AG08395 (cell line): ENCODE measurements around the gene CRELD1.
A peak's percentile ranks its signal among the peaks of the same experiment; 100 is the strongest.
"Not testable (repeated sequence)": the region's sequence is repeated elsewhere in the genome, so short reads cannot be mapped to it uniquely, and the experiment has no call there.

Experiments used
- DNase-seq: peaks from one replicate; pipeline ENCODE4 v3.0.0; 2012; ENCODE audit warnings: mixed read lengths, low spot score

CRELD1 gene

GRCh38 chr3:9934993-9935392, 1.4 kb downstream of the CRELD1 start:
- no peak for DNase-seq

DNA sequence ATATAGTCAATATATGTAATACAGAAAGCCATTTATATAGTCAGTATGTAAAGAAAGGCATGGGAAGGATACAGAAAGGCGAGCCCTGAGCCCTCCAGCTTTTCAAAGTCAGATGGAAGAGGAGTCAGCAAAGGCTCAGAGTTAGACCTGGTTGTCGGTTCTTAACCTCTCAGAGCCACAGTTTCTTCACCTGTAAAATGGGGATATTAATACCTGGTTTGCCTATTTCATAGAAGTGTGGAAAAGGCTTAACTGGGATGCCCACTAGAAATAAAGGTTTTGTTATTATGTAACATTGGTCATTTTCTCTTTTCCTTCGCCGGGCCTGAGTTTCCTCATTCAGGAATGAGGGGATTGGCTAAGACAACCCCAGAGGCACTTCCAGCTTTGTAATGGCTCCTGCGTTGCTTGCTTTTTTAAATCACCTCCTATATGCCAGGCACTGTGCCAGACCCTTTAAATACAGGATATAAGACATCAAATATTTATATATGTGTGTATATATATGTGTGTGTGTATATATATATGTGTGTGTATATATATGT, 2.4 kb downstream of the CRELD1 start:
- no peak for DNase-seq

- no peak for DNase-seq
Measured at GRCh38 chr3:9937486-9938238, 4.0 kb downstream of the CRELD1 start.

DNA sequence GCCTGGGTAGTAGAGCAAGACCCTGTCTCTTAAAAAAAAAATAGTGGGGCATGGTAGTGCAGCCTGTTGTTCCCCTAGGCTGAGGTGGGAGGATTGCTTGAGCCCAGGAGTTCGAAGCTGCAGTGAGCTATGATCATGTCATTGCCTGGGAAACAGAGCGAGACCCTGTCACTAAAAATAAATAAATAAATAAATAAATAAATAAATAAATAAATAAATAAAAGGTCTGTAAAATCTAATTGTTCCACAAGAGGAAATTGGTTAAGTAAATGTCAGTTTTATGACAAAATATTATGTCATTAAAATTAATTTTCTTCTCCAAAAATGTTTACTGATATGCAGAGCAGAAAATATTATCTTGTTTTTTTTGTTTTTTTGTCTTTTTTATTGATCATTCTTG, 5.3 kb downstream of the CRELD1 start:
- no peak for DNase-seq

DNA sequence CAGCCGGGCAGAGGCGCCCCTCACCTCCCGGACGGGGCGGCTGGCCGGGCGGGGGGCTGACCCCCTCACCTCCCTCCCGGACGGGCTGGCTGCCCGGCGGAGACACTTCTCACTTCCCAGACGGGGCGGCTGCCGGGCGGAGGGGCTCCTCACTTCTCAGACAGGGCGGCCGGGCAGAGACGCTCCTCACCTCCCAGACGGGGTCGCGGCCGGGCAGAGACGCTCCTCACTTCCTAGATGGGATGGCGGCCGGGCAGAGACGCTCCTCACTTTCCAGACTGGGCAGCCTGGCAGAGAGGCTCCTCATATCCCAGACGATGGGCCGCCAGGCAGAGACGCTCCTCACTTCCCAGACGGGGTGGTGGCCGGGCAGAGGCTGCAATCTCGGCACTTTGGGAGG, 6.3 kb downstream of the CRELD1 start:
- not testable (repeated sequence) for DNase-seq

- DNase-seq: no peak
Measured at GRCh38 chr3:9940746-9941145, 7.1 kb downstream of the CRELD1 start.

DNA sequence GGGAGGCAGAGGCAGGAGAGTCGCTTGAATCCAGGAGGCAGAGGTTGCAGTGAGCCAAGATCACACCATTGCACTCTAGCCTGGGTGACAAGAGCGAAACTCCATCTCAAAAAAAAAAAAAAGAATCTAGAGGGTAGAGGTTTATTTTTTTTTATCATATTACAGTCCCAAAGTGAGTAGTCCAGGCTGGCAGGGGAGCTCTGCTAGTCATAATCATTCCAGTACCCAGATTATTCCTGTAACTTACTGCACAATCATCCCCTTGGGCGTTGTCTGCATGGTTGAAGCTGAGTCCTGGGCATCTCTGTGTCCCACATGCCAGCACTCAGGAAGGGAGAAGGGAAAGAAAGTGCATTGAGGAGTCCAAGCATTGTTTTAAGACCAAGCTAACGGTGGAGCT, 8.5 kb downstream of the CRELD1 start:
- no peak for DNase-seq

DNA sequence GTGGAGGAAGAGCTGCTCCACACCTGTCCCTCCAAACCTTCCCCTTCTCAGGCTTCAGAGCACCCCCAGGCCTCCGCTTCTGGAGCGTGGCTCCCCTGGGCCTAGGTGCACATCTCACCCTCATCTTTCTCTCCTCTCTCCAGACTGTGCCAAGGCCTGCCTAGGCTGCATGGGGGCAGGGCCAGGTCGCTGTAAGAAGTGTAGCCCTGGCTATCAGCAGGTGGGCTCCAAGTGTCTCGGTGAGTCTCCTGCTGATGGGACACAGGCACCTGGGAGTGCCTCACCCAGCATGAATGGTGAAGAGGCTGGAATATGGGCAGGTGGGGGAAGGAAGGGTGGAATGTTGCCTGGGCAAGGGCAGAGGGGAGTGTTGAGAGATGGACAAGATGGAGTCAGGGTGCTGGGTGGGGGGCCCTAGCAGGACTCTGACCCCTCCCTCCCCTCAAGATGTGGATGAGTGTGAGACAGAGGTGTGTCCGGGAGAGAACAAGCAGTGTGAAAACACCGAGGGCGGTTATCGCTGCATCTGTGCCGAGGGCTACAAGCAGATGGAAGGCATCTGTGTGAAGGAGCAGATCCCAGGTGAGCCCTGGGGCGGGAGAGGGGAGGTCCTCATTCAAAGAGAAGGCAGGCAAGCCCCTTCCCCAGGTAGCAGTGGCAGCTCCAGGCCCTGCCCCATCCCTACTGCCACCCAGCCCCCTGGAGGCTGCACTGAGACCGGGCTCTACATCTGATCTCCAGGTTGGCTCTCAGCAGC, 9.5 kb downstream of the CRELD1 start:
- DNase-seq: no peak

DNA sequence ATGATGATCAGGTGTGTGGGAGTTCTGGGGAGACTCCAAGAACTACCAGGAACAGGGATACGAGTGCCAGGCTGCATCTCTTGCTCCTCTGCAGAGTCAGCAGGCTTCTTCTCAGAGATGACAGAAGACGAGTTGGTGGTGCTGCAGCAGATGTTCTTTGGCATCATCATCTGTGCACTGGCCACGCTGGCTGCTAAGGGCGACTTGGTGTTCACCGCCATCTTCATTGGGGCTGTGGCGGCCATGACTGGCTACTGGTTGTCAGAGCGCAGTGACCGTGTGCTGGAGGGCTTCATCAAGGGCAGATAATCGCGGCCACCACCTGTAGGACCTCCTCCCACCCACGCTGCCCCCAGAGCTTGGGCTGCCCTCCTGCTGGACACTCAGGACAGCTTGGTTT, 10.6 kb downstream of the CRELD1 start:
- DNase-seq: no peak

- DNase-seq: no peak
Measured at GRCh38 chr3:9945358-9945757, 11.7 kb downstream of the CRELD1 start.

DNA sequence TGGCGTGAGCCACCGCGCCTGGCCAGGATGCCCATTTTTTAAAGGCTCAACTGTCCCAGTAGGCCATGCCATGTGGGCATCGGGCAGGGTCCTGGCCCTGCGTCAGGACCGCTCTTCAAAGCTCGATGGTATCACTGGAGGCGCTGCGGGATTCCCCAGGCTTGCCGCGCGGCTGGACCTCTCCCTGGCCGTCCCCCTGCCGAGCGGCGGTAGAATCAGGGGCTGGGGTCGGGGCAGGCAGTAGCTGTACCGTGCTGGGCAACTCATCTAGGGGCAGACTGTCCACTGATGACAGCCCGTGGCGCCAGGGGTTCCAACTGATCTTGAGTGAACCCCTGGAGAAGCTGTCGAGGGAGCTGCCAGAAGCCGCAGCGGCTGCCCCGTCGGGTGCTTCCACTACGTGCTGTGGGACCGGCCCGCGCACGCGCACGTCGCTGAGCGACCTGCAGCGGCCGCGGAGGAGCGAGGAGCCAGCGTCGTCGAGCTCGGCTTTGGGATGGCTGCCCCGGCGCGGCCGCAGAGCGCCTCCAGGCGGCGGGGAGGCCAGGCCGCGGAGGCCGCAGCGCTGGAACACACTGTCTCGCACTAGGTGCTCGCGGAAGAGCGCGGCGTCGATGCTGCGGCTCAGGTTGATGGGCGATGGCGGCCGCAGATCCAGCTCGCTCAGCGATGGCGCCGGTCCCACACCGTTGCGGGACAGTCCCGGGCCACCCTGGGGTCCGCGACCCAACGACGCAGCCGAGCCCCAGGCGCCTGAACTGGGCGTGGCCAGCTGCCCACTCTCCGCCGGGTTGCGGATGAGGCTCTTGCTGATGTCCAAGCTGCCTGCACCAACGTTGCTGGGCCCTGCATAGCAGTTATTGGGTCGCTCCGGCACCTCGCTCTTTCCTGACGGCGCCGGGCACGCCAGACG, 12.7 kb downstream of the CRELD1 start:
- DNase-seq: peak; percentile 95

- DNase-seq: peak; percentile 83
Measured at GRCh38 chr3:9947025-9947995, 13.7 kb downstream of the CRELD1 start.

DNA sequence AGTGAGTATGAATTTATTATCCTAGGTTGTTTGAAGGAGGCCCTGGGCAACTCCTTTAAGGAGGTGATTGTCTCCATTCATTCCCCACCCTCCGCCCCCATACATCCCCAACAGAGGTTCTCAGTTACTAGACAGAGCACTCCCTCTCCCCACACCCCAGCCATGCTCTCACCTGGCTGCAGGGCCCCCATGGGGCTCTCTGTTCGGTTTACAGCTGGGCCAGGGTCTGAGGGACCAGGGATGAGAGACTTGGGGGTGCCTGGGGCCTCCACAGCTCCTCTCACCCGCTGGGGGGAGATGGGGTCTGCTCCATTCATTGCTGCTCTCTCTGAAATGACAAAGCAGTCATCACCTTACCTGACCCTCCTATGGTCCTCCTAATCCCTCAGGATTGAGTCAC, 15.0 kb downstream of the CRELD1 start:
- DNase-seq: no peak

DNA sequence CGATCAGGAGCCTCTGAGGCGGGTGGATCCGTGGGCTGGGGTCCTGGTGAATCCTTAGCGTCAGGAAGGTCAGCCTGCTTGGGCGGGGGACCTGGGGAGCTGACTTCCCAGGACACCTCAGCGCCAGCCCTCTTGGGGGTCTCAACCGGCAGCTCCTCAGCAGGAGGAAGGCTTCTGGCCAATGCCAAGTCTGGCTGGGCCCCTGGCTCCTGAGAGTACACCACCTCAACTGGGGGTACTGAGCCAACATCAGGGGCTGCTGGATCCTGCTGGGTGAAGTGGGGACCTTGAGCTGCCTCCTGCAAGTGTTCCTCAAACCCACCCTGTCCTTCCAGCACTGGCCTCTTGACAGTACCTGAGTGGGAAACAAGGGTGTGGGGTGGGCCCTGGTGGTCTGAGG, 15.5 kb downstream of the CRELD1 start:
- DNase-seq: no peak

DNA sequence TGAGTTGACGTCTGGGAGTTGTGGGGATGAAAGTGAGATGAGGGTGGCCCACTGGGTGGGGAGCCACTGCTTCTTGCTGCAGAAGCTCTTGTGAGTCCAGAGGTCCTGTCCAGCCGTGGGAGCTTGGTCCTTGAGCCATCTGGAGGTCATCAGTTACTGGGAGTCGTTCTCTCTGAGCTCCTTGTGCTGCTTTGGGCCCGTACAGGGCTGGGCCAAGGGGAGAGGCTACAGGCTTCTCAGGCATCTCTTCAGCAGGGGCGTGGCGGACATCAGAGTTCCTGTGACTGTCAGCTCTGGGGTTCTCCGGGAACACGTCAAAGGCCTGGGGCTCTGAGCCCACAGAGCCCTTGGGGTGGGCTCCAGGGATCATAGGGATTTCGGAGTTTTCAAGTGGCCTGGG, 16.0 kb downstream of the CRELD1 start:
- no peak for DNase-seq

DNA sequence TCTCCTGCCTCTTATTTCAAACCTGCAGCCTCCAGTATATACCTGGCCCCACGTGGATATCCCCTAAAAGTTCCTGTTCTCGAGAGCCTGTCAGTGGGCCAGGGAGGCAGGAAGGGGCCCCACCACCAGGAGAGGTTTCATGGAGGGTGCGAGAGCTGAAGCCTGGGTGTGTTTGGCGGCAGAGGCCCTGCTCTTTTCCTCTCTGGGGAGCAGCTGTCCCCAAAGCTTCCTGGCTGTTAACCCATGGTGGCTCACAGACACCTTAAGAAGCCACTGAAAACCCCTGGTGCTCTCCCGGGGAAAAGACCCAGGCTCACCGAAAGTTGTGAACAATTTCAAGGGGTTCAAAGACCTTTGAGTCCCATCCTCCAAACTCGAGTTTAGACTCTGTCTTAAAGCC, 17.5 kb downstream of the CRELD1 start:
- no peak for DNase-seq

GRCh38 chr3:9951598-9951961, 17.9 kb downstream of the CRELD1 start:
- no peak for DNase-seq

- DNase-seq: peak; percentile 61
Measured at GRCh38 chr3:9951962-9952805, 18.6 kb downstream of the CRELD1 start, which contains the start of gene PRRT3. Gene PRRT3 (minus strand): TSS chr3:9952408. CDS start chr3:9950115, 2,293 bp downstream.

GRCh38 chr3:9955067-9955502, 21.5 kb downstream of the CRELD1 start:
- DNase-seq: no peak
